Measurements from ENCODE around the gene TH.

- TF ChIP-seq CTCF (IDR thresholded peaks at IDR 0.05) (no peak), POLR2A (IDR thresholded peaks at IDR 0.05) (no peak), EP300 (IDR thresholded peaks at IDR 0.05) (no peak), POLR2AphosphoS5 (IDR thresholded peaks at IDR 0.05) (no peak)
Observed at GRCh38 chr11:2154889-2155288, 16.7 kb downstream of the TH start.

Data from upper lobe of left lung (tissue), 4 donors.